Ovary (tissue), 3 donors: Measurements from ENCODE around the gene MAGED4.
"Not testable (repeated sequence)": the region's sequence is repeated elsewhere in the genome, so short reads cannot be mapped to it uniquely, and the experiment has no call there.

Experiments used
- CTCF ChIP-seq, 3 donors: fragments of 450-650 bp in 2 of 3; fragments of 200-600 bp in 1 of 3; IDR thresholded peaks; one replicate each; pipeline versions ENCODE4 v1.5.1 to v1.8.0; 2016 to 2022; ENCODE audit warnings: antibody characterized with exemption in 3 of 3, mild to moderate bottlenecking in 1 of 3
- EP300 ChIP-seq: sonication (generic); formaldehyde crosslinking; IDR thresholded peaks from one replicate; pipeline ENCODE4 v1.6.1; 2017; ENCODE audit warnings: antibody characterized with exemption
- POLR2A ChIP-seq: fragments of 450-650 bp; IDR thresholded peaks from one replicate; pipeline ENCODE4 v1.6.1; 2017; ENCODE audit warnings: antibody characterized with exemption, mild to moderate bottlenecking, moderate library complexity
- donor health status: DM: no; HTN: no; CAD: no.

DNA sequence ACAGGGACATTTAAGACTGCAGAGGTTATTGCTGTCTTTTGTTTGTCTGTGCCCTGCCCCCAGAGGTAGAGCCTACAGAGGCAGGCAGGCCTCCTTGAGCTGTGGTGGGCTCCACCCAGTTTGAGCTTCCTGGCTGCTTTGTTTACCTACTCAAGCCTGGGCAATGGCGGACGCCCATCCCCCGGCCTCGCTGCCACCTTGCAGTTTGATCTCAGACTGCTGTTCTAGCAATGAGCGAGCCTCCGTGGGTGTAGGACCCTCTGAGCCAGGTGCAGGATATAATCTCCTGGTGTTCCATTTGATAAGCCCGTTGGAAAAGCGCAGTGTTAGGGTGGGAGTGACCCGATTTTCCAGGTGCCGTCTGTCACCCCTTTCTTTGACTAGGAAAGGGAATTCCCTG lies 34.0 kb upstream of the MAGED4 start:
- not testable (repeated sequence) for TF ChIP-seq EP300; POLR2A; CTCF (IDR thresholded peaks at IDR 0.05)
